HCT116 (cell line): ENCODE data around the gene FAM210B. TPM values are rescaled to one million over a fixed set of nuclear protein-coding genes. Genes with fewer than 3 reads are reported as not detected.

ENCODE experiments used
- ATAC-seq: fragments of 200-7000 bp; cut with Tn5 transposase; 2 replicates; pipeline ENCODE4 v1.9.1; 2020; ENCODE audit warnings: mild to moderate bottlenecking, moderate library complexity
- BruUV-seq: library from RNA; stranded (reverse); fragments of 400-500 nt; replicated peaks from 2 replicates; lab custom pipeline; 2021; lab: Mats Ljungman, UMichigan
- CTCF ChIA-PET: fragments of 300-600 bp; sonication (Branson Sonifier 250); formaldehyde crosslinking; loops from one replicate; lab custom pipeline; 2021; ENCODE audit warnings: antibody characterized with exemption; lab: Charles Lee
- POLR2A ChIA-PET: fragments of 300-600, 350-600 bp; sonication (Branson Sonifier 250); formaldehyde crosslinking; loops from one replicate; lab custom pipeline; 2021; ENCODE audit warnings: antibody characterized with exemption; lab: Charles Lee
- RAD21 ChIA-PET, 2 experiments: fragments of 300-600 bp; sonication (Branson Sonifier 250); formaldehyde crosslinking; loops; one replicate each; lab custom pipeline; 2023; ENCODE audit warnings: low total read pairs in 2 of 2; ENCODE audit not compliant: uncharacterized antibody in 2 of 2, unreplicated experiment in 2 of 2, low non-redundant PET in 1 of 2; lab: Charles Lee
- DNase-seq: peaks from one replicate; pipeline ENCODE4 v3.0.0-alpha.2; 2010; ENCODE audit warnings: low read depth, low spot score
- H2AFZ ChIP-seq: fragments of 200-600 bp; shearing (Covaris generic), sonication (generic); 2 replicates; pipeline ENCODE4 v1.6.1; 2017; ENCODE audit warnings: low read depth, mixed run types, mixed read lengths, antibody characterized with exemption, low read length; ENCODE audit not compliant: poor library complexity, severe bottlenecking
- H3K27ac ChIP-seq: 2 replicates; pipeline ENCODE4 v1.5.1; 2012; ENCODE audit warnings: low read depth, low read length
- H3K27me3 ChIP-seq: fragments of 200-600 bp; sonication (generic); 2 replicates; pipeline ENCODE4 v1.6.1; 2016; ENCODE audit warnings: mixed run types, low read length, mixed read lengths; ENCODE audit not compliant: insufficient read depth
- H3K36me3 ChIP-seq, 2 experiments: fragments of 200-500 bp in 1 of 2; fragments of 200-600 bp in 1 of 2; sonication (Bioruptor generic) in 1 of 2; sonication (generic) in 1 of 2; 2 replicates each; pipeline versions ENCODE4 v1.5.1 to v1.6.1; 2014 to 2016; ENCODE audit warnings: low read length in 2 of 2, inconsistent platforms in 1 of 2, mixed read lengths in 1 of 2, mixed run types in 1 of 2; ENCODE audit not compliant: insufficient read depth in 2 of 2, control insufficient read depth in 1 of 2
- H3K4me1 ChIP-seq, 2 experiments: fragments of 200-600 bp in 1 of 2; sonication (generic) in 1 of 2; 2 replicates each; pipeline versions ENCODE4 v1.5.1 to v1.6.1; 2012 to 2017; ENCODE audit warnings: low read length in 2 of 2, inconsistent platforms in 1 of 2, mild to moderate bottlenecking in 1 of 2, mixed read lengths in 1 of 2, mixed run types in 1 of 2, moderate library complexity in 1 of 2; ENCODE audit not compliant: insufficient read depth in 2 of 2, control insufficient read depth in 1 of 2
- H3K4me2 ChIP-seq: fragments of 200-600 bp; sonication (generic); 2 replicates; pipeline ENCODE4 v1.6.1; 2017; ENCODE audit warnings: mixed run types, low read length, mixed read lengths
- H3K4me3 ChIP-seq, 2 experiments: fragments of 200-600 bp in 1 of 2; sonication (generic) in 1 of 2; replicated peaks in 1 of 2; 2 replicates each; pipeline ENCODE4 v1.5.1; 2011 to 2016; ENCODE audit warnings: low read length in 2 of 2, control low read depth in 1 of 2, low read depth in 1 of 2, mild to moderate bottlenecking in 1 of 2, mixed read lengths in 1 of 2, mixed run types in 1 of 2
- H3K79me2 ChIP-seq: fragments of 200-600 bp; sonication (generic); 2 replicates; pipeline ENCODE4 v1.6.1; 2017; ENCODE audit warnings: mild to moderate bottlenecking, mixed run types, low read length, moderate library complexity, mixed read lengths; ENCODE audit not compliant: insufficient read depth
- H3K9ac ChIP-seq: fragments of 200-600 bp; sonication (generic); 2 replicates; pipeline ENCODE4 v1.6.1; 2016; ENCODE audit warnings: low read length, mixed read lengths
- H3K9me2 ChIP-seq: fragments of 200-600 bp; sonication (generic), shearing (Covaris generic); 2 replicates; pipeline ENCODE4 v1.6.1; 2017; ENCODE audit warnings: mixed run types, mild to moderate bottlenecking, moderate library complexity; ENCODE audit not compliant: insufficient read depth
- H3K9me3 ChIP-seq, 2 experiments: fragments of 200-500 bp in 1 of 2; fragments of 200-600 bp in 1 of 2; sonication (Bioruptor generic) in 1 of 2; sonication (generic) in 1 of 2; 2 replicates each; pipeline ENCODE4 v1.6.1; 2014 to 2017; ENCODE audit warnings: low read length in 2 of 2, mixed read lengths in 2 of 2, inconsistent platforms in 1 of 2, low read depth in 1 of 2, mild to moderate bottlenecking in 1 of 2, mixed run types in 1 of 2, moderate library complexity in 1 of 2; ENCODE audit not compliant: control insufficient read depth in 1 of 2, insufficient read depth in 1 of 2
- H4K20me1 ChIP-seq: fragments of 200-600 bp; sonication (generic), shearing (Covaris generic); 2 replicates; pipeline ENCODE4 v1.6.1; 2017; ENCODE audit warnings: mixed run types, mild to moderate bottlenecking, moderate library complexity; ENCODE audit not compliant: insufficient read depth
- CTCF ChIP-seq, 3 experiments: fragments of 200-600 bp in 1 of 3; sonication (generic) in 1 of 3; IDR thresholded peaks in 2 of 3; conservative IDR thresholded peaks in 1 of 3; 2 replicates each; pipeline ENCODE4 v1.5.1; 2012 to 2017; ENCODE audit warnings: low read depth in 2 of 3, low read length in 2 of 3, antibody characterized with exemption in 1 of 3, borderline replicate concordance in 1 of 3, control low read depth in 1 of 3, mild to moderate bottlenecking in 1 of 3, mixed read lengths in 1 of 3, mixed run types in 1 of 3, moderate library complexity in 1 of 3; ENCODE audit not compliant: insufficient read depth in 1 of 3
- EGR1 ChIP-seq: IDR thresholded peaks from 2 replicates; pipeline ENCODE4 v1.6.1; 2012; ENCODE audit warnings: low read depth
- RAD21 ChIP-seq: IDR thresholded peaks from 2 replicates; pipeline ENCODE4 v1.6.1; 2012; ENCODE audit warnings: low read depth, mild to moderate bottlenecking
- TCF7L2 ChIP-seq: IDR thresholded peaks from 2 replicates; pipeline ENCODE4 v1.7.0; 2011; ENCODE audit warnings: borderline replicate concordance, inconsistent platforms; ENCODE audit not compliant: insufficient read depth, insufficient read length; ENCODE audit errors: extremely low read depth
- intact Hi-C: fragments of 100-400 bp; cut with micrococcal nuclease; formaldehyde crosslinking; loops from 2 replicates; pipeline ENCODE4 v1.10.0; 2022
- total RNA-seq: library from RNA; stranded (reverse); gene quantifications from one replicate; pipeline ENCODE4 v1.2.1, GENCODE V29; 2021; ENCODE audit not compliant: unreplicated experiment

The FAM210B gene
- total RNA-seq, 1 experiment from 2014 or later = 12.0 TPM

GRCh38 chr20:56342783-56343182 lies 16.0 kb upstream of the FAM210B start:
- H3K4me3 ChIP-seq = no peak overlapping the region
- no peak for TF ChIP-seq TCF7L2
- CTCF ChIA-PET = no interaction called here

GRCh38 chr20:56343861-56344381 lies 14.9 kb upstream of the FAM210B start:
- TF ChIP-seq RAD21 (peak; percentile 38), CTCF (IDR thresholded peaks at IDR 0.05 in 2 of 3, conservative IDR thresholded peaks at IDR 0.05 in 1 of 3; ENCODE audit: borderline replicate concordance in 1 of 3, insufficient read depth in 1 of 3, low read depth in 2 of 3, low read length in 2 of 3) (peak; percentile 7 to 59 (median 53); a peak in 4 of 6 replicates), EGR1 (no peak)
- Histone ChIP-seq H3K9me3 (no peaks in the 10 kb centered on the region), H3K27ac (no peak overlapping the region), H3K4me3 (no peak overlapping the region), H3K9ac (no peak overlapping the region), H2AFZ (no peak overlapping the region), H3K79me2 (no peaks in the 10 kb centered on the region), H3K36me3 (no peaks in the 10 kb centered on the region), H3K27me3 (0 out of 2 replicates have a peak, but pooled peaks cover 9% of the 10 kb centered on the region), H3K4me2 (no peak overlapping the region), H3K4me1 (no peaks in the 10 kb centered on the region), H3K9me2 (no peaks in the 10 kb centered on the region), H4K20me1 (no peaks in the 10 kb centered on the region)
- intact Hi-C loops = no loop called here
- peak; percentile 42; the same call in 1 of the 2 replicates for ATAC-seq
- CTCF ChIA-PET = no interaction called here
- BruUV-seq = no TSS peak
- no peak for DNase-seq
- POLR2A ChIA-PET = no interaction called here
- RAD21 ChIA-PET = no interaction called here

More at GRCh38 chr20:56342783-56343182, 16.0 kb upstream of the FAM210B start:
- DNase-seq (no peak), ATAC-seq (no peak)
- no peaks in the 10 kb centered on the region for H3K9me3 ChIP-seq
- H4K20me1 ChIP-seq = no peaks in the 10 kb centered on the region
- no peaks in the 10 kb centered on the region for H3K4me1 ChIP-seq
- no peak overlapping the region for H3K4me2 ChIP-seq
- no peak overlapping the region for H3K27ac ChIP-seq
- no peak overlapping the region for H2AFZ ChIP-seq
- H3K36me3 ChIP-seq = no peaks in the 10 kb centered on the region
- no peak overlapping the region for H3K9ac ChIP-seq
- H3K27me3 ChIP-seq = 0 out of 2 replicates have a peak, but pooled peaks cover 9% of the 10 kb centered on the region
- ChIA-PET POLR2A (no interaction called here), RAD21 (no interaction called here)
- no peaks in the 10 kb centered on the region for H3K79me2 ChIP-seq
- H3K9me2 ChIP-seq = no peaks in the 10 kb centered on the region
- intact Hi-C loops = no loop called here
- BruUV-seq = no TSS peak
